Osteocyte (in vitro differentiated cells): Measurements from ENCODE around the gene UBE2L6. TPM values are rescaled to one million over a fixed set of nuclear protein-coding genes. Genes with fewer than 3 reads are reported as not detected.

ENCODE experiments used
- DNase-seq: peaks from one replicate; pipeline ENCODE4 v3.0.0; 2021; ENCODE audit warnings: mixed read lengths; ENCODE audit not compliant: unreplicated experiment; ENCODE audit errors: extremely low spot score
- H3K27ac Mint-ChIP-seq: one replicate; pipeline ENCODE4 v1.8.0; 2021; ENCODE audit warnings: mild to moderate bottlenecking, mixed read lengths; ENCODE audit not compliant: unreplicated experiment
- H3K27me3 Mint-ChIP-seq: one replicate; pipeline ENCODE4 v1.8.0; 2021; ENCODE audit warnings: mixed read lengths; ENCODE audit not compliant: unreplicated experiment
- H3K36me3 Mint-ChIP-seq: one replicate; pipeline ENCODE4 v1.8.0; 2021; ENCODE audit warnings: mixed read lengths; ENCODE audit not compliant: unreplicated experiment
- H3K4me1 Mint-ChIP-seq: one replicate; pipeline ENCODE4 v1.8.0; 2021; ENCODE audit warnings: mixed read lengths; ENCODE audit not compliant: unreplicated experiment
- H3K4me3 Mint-ChIP-seq: one replicate; pipeline ENCODE4 v1.8.0; 2021; ENCODE audit warnings: mild to moderate bottlenecking, moderate library complexity, mixed read lengths; ENCODE audit not compliant: unreplicated experiment
- H3K9me3 Mint-ChIP-seq: one replicate; pipeline ENCODE4 v1.8.0; 2021; ENCODE audit warnings: mixed read lengths; ENCODE audit not compliant: unreplicated experiment
- CTCF ChIP-seq: fragments of 200-600 bp; sonication (generic); IDR thresholded peaks from 2 replicates; pipeline ENCODE4 v1.5.0; 2021; ENCODE audit warnings: antibody characterized with exemption, mild to moderate bottlenecking, moderate library complexity
- total RNA-seq: library from RNA; stranded (reverse); gene quantifications from 2 replicates; pipeline ENCODE4 v1.2.1, GENCODE V29; 2021

The UBE2L6 gene
- total RNA-seq, 1 donor from 2014 or later, result 58.9 TPM

DNA sequence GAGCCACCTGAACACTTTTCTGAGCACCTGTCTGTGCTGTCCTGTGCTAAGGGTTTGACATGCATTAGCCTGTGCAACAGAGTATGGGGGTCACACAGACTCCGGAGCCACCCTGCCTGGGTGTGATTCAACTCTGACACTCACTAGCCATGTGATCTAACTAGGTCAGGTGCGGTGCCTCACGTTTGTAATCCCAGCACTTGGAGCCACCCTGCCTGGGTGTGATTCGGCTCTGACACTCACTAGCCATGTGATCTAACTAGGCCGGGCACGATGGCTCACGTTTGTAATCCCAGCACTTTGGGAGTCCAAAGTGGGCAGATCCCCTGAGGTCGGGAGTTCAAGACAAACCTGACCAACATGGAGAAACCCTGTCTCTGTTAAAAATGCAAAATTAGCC lies 11.4 kb downstream of the UBE2L6 start:
- Mint-ChIP-seq H3K9me3 (no peaks in the 10 kb centered on the region), H3K36me3 (peaks cover 47% of the 10 kb centered on the region), H3K4me1 (no peaks in the 10 kb centered on the region), H3K27me3 (no peaks in the 10 kb centered on the region), H3K4me3 (no peak overlapping the region), H3K27ac (no peak overlapping the region)
- TF ChIP-seq CTCF, result no peak
- DNase-seq, result no peak

DNA sequence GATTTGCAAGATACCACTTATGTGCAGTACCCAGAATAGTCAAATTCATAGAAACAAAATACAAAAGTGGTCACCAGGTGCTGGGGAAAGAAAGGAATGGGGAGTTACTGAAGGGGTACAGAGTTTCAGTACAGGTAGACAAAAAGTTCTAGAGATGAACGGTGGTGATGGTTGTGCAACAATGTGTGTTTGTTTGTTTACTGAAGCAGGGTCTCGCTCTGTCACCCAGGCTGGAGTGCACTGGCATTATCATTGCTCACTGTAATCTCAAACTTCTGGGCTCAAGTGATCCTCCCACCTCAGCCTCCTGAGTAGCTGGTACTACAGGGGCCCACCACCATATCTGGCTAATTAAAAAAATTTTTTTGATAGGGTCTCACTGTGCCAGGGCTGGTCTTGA lies 12.1 kb downstream of the UBE2L6 start:
- TF ChIP-seq CTCF, result no peak
- H3K27ac Mint-ChIP-seq, result no peak overlapping the region
- H3K27me3 Mint-ChIP-seq, result no peaks in the 10 kb centered on the region
- no peak overlapping the region for H3K4me3 Mint-ChIP-seq
- no peaks in the 10 kb centered on the region for H3K9me3 Mint-ChIP-seq
- DNase-seq, result no peak
- no peaks in the 10 kb centered on the region for H3K4me1 Mint-ChIP-seq
- H3K36me3 Mint-ChIP-seq, result peaks cover 48% of the 10 kb centered on the region

GRCh38 chr11:57552479-57552878 lies 15.0 kb downstream of the UBE2L6 start:
- Mint-ChIP-seq H3K36me3 (peaks cover 47% of the 10 kb centered on the region), H3K9me3 (no peaks in the 10 kb centered on the region), H3K4me1 (no peaks in the 10 kb centered on the region), H3K27me3 (no peaks in the 10 kb centered on the region), H3K27ac (no peak overlapping the region), H3K4me3 (no peak overlapping the region)
- TF ChIP-seq CTCF, result no peak
- DNase-seq, result no peak

DNA sequence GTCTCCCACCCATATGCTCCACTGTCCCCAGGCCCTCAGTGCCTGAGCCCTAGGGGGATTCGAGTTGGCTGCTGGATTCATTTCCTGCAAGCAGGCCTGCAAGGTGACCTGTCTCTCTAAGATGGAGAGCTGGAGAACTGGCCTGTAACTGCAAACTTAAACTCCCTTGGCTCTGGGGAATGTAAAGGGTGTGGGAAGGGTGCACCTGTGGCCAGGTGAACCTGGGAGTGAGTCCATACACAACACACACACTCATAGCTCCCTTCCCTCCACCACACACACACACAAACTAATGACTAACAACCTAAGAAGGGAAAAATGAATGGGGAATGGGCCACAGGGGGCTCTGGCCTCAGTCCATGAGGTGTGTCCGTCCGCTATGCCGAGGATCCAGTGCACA lies 15.5 kb downstream of the UBE2L6 start:
- DNase-seq, result no peak
- Mint-ChIP-seq H3K9me3 (no peaks in the 10 kb centered on the region), H3K36me3 (peaks cover 42% of the 10 kb centered on the region), H3K27me3 (no peaks in the 10 kb centered on the region), H3K27ac (no peak overlapping the region), H3K4me3 (no peak overlapping the region), H3K4me1 (no peaks in the 10 kb centered on the region)
- no peak for TF ChIP-seq CTCF

DNA sequence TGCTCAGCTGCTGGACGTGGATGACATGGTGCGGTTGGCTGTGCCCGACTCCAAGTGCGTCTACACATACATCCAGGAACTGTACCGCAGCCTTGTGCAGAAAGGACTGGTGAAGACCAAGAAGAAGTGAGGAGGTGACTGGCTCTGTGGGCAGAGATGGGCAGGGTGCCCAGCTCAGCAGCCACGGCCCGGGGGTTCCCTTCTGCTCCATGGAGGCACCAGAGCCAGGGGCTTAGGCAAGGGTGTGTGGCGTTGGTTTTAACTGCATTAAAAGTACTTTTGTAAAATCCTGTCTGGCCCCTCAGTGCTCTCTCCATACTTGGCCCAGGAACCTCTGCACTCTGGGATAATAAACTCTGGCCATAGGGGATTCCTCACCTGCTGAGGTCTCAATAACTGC lies 17.5 kb downstream of the UBE2L6 start:
- Mint-ChIP-seq H3K4me1 (no peaks in the 10 kb centered on the region), H3K27ac (no peak overlapping the region), H3K27me3 (no peaks in the 10 kb centered on the region), H3K4me3 (no peak overlapping the region), H3K9me3 (no peaks in the 10 kb centered on the region), H3K36me3 (peaks cover 33% of the 10 kb centered on the region)
- DNase-seq, result no peak
- no peak for TF ChIP-seq CTCF
